Measurements from ENCODE around the gene AKAP7.
"Not testable (repeated sequence)": the region's sequence is repeated elsewhere in the genome, so short reads cannot be mapped to it uniquely, and the experiment has no call there.

GRCh38 chr6:131328727-131329126 is 193.5 kb downstream of the AKAP7 start:
- TF ChIP-seq CTCF (IDR thresholded peaks at IDR 0.05); ZFX (IDR thresholded peaks at IDR 0.05; ENCODE audit: borderline replicate concordance): not testable (repeated sequence)

Measured in 22Rv1 (cell line).